Erythroblast (primary cell): ENCODE results near the gene TPPP.
"Not testable (repeated sequence)": the region's sequence is repeated elsewhere in the genome, so short reads cannot be mapped to it uniquely, and the experiment has no call there.

Source experiments
- GATA1 ChIP-seq: IDR thresholded peaks from 2 replicates; pipeline ENCODE4 v1.6.1; 2011; ENCODE audit warnings: low read depth, mild to moderate bottlenecking, control low read depth, low read length, moderate library complexity
- POLR2A ChIP-seq: IDR thresholded peaks from 2 replicates; pipeline ENCODE4 v1.6.1; 2011; ENCODE audit warnings: mild to moderate bottlenecking, low read length

DNA sequence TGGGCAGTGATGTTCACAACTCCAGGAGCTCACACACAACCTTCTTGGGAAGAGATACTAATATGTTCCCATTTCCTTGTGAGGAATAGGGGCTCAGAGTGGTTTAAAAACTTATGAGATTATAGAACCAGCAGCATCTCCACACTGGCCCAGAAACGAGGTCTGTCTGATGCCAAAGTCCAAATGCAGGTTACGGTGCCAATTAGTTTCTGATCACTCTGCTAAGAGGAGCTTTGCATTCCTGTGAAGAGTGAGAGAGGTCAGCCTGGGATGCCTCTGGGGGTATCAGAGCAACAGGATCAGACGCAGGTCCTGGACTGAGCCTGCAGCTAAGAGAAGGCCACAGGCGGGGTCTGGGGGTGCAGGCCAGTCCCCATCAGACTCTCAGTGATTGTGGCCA, 30.2 kb upstream of the TPPP start:
- TF ChIP-seq POLR2A, GATA1: not testable (repeated sequence)
